ENCODE data around the gene ALG5. TPM values are rescaled to one million over a fixed set of nuclear protein-coding genes. Genes with fewer than 3 reads are reported as not detected.

ALG5 gene
- total RNA-seq, 1 experiment from 2014 or later: 32.2 TPM

DNA sequence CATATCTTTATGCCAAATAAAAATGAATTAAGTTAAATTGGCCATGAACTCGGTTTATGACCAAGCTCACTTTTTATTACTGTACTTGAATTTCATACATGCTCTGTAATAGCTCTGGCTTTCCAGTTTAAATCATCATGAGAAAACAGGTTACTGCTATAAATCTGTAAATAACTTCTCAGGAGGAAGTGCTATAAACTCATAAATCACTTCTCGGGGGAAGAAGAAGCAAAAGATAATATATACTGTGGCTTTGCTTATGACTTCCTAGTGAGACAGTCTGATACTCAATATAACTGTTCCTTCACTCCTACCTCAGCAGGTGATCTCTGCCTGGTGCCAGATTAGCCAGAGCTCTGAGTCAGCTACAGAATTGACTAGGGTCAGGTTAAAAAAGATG is 47.9 kb upstream of the ALG5 start:
- Histone ChIP-seq H3K9me3 (ENCODE audit: control insufficient read depth in 1 of 2, insufficient read depth in 1 of 2, low read depth in 1 of 2, low read length in 2 of 2) (no peaks in the 10 kb centered on the region), H3K4me3 (replicated peaks in 1 of 2; ENCODE audit: low read depth in 1 of 2, low read length in 2 of 2) (no peak overlapping the region), H3K9me2 (ENCODE audit: insufficient read depth) (no peaks in the 10 kb centered on the region), H4K20me1 (ENCODE audit: insufficient read depth) (peaks cover 15% of the 10 kb centered on the region; the same call in 1 of the 2 replicates), H3K4me1 (ENCODE audit: control insufficient read depth in 1 of 2, insufficient read depth in 2 of 2, low read length in 2 of 2) (no peaks in the 10 kb centered on the region), H3K4me2 (ENCODE audit: low read length) (no peak overlapping the region), H3K27ac (ENCODE audit: low read depth, low read length) (no peak overlapping the region), H2AFZ (ENCODE audit: low read depth, low read length, poor library complexity, severe bottlenecking) (no peak overlapping the region), H3K79me2 (ENCODE audit: insufficient read depth, low read length) (peaks cover 63% of the 10 kb centered on the region), H3K36me3 (ENCODE audit: control insufficient read depth in 1 of 2, insufficient read depth in 2 of 2, low read length in 2 of 2) (peaks cover 23 to 51% of the 10 kb centered on the region in 2 experiments), H3K27me3 (ENCODE audit: insufficient read depth, low read length) (no peaks in the 10 kb centered on the region), H3K9ac (ENCODE audit: low read length) (no peak overlapping the region)
- RAD21 ChIA-PET (ENCODE audit: low non-redundant PET in 1 of 2, low total read pairs in 2 of 2, uncharacterized antibody in 2 of 2, unreplicated experiment in 2 of 2): no interaction called here
- TF ChIP-seq POLR2A (IDR thresholded peaks at IDR 0.05; ENCODE audit: borderline replicate concordance, extremely low read depth, insufficient read depth, insufficient read length) (no peak), ZFX (IDR thresholded peaks at IDR 0.05) (no peak), EGR1 (IDR thresholded peaks at IDR 0.05; ENCODE audit: low read depth) (no peak), SIN3A (IDR thresholded peaks at IDR 0.05; ENCODE audit: low read depth) (no peak), SP1 (IDR thresholded peaks at IDR 0.05; ENCODE audit: low read depth) (no peak), CEBPB (IDR thresholded peaks at IDR 0.05; ENCODE audit: low read depth) (no peak)
- DNase-seq (ENCODE audit: low read depth, low spot score) (no peak), ATAC-seq (no peak)
- no TSS peak for BruUV-seq (replicated peaks)
- POLR2A ChIA-PET: no interaction called here
- CTCF ChIA-PET: no interaction called here
- intact Hi-C loops (cut with micrococcal nuclease): loop anchor here (5.0 kb wide), 1 partner anchor 35 kb away; no protein-coding TSS in a partner anchor

- CTCF ChIA-PET: no interaction called here
- BruUV-seq (replicated peaks): no TSS peak
- Histone ChIP-seq H3K79me2 (ENCODE audit: insufficient read depth, low read length) (peaks cover 53% of the 10 kb centered on the region), H3K27ac (ENCODE audit: low read depth, low read length) (no peak overlapping the region), H3K9me2 (ENCODE audit: insufficient read depth) (no peaks in the 10 kb centered on the region), H3K9ac (ENCODE audit: low read length) (no peak overlapping the region), H2AFZ (ENCODE audit: low read depth, low read length, poor library complexity, severe bottlenecking) (no peak overlapping the region), H3K4me1 (ENCODE audit: control insufficient read depth in 1 of 2, insufficient read depth in 2 of 2, low read length in 2 of 2) (no peaks in the 10 kb centered on the region), H3K4me2 (ENCODE audit: low read length) (no peak overlapping the region), H4K20me1 (ENCODE audit: insufficient read depth) (peaks cover 10% of the 10 kb centered on the region; the same call in 1 of the 2 replicates), H3K4me3 (replicated peaks in 1 of 2; ENCODE audit: low read depth in 1 of 2, low read length in 2 of 2) (no peak overlapping the region), H3K36me3 (ENCODE audit: control insufficient read depth in 1 of 2, insufficient read depth in 2 of 2, low read length in 2 of 2) (peaks cover 27 to 57% of the 10 kb centered on the region in 2 experiments), H3K27me3 (ENCODE audit: insufficient read depth, low read length) (no peaks in the 10 kb centered on the region), H3K9me3 (ENCODE audit: control insufficient read depth in 1 of 2, insufficient read depth in 1 of 2, low read depth in 1 of 2, low read length in 2 of 2) (no peaks in the 10 kb centered on the region)
- POLR2A ChIA-PET: no interaction called here
- RAD21 ChIA-PET (ENCODE audit: low non-redundant PET in 1 of 2, low total read pairs in 2 of 2, uncharacterized antibody in 2 of 2, unreplicated experiment in 2 of 2): no interaction called here
- DNase-seq (ENCODE audit: low read depth, low spot score) (no peak), ATAC-seq (no peak)
- intact Hi-C loops (cut with micrococcal nuclease): loop anchor here (5.0 kb wide), 1 partner anchor 34 kb away; no protein-coding TSS in a partner anchor
- TF ChIP-seq EZH2 (IDR thresholded peaks at IDR 0.05) (no peak), RAD21 (IDR thresholded peaks at IDR 0.05; ENCODE audit: low read depth) (no peak), ZNF274 (IDR thresholded peaks at IDR 0.05; ENCODE audit: low read depth, low read length) (no peak), TCF7L2 (IDR thresholded peaks at IDR 0.05; ENCODE audit: borderline replicate concordance, extremely low read depth, insufficient read depth, insufficient read length) (no peak), CEBPB (IDR thresholded peaks at IDR 0.05; ENCODE audit: low read depth) (no peak), ELF1 (IDR thresholded peaks at IDR 0.05; ENCODE audit: borderline replicate concordance, low read depth) (no peak), YY1 (IDR thresholded peaks at IDR 0.05; ENCODE audit: extremely low read depth, insufficient replicate concordance, low read depth, low read length) (no peak), ATF3 (IDR thresholded peaks at IDR 0.05) (no peak), SP1 (IDR thresholded peaks at IDR 0.05; ENCODE audit: low read depth) (no peak), ZFX (IDR thresholded peaks at IDR 0.05) (no peak), JUND (IDR thresholded peaks at IDR 0.05) (no peak), EGR1 (IDR thresholded peaks at IDR 0.05; ENCODE audit: low read depth) (no peak), FOSL1 (IDR thresholded peaks at IDR 0.05; ENCODE audit: low read depth) (no peak), POLR2AphosphoS5 (IDR thresholded peaks at IDR 0.05; ENCODE audit: low read depth, low read length) (no peak), SIN3A (IDR thresholded peaks at IDR 0.05; ENCODE audit: low read depth) (no peak)
- TF ChIP-seq, protein P1, sequence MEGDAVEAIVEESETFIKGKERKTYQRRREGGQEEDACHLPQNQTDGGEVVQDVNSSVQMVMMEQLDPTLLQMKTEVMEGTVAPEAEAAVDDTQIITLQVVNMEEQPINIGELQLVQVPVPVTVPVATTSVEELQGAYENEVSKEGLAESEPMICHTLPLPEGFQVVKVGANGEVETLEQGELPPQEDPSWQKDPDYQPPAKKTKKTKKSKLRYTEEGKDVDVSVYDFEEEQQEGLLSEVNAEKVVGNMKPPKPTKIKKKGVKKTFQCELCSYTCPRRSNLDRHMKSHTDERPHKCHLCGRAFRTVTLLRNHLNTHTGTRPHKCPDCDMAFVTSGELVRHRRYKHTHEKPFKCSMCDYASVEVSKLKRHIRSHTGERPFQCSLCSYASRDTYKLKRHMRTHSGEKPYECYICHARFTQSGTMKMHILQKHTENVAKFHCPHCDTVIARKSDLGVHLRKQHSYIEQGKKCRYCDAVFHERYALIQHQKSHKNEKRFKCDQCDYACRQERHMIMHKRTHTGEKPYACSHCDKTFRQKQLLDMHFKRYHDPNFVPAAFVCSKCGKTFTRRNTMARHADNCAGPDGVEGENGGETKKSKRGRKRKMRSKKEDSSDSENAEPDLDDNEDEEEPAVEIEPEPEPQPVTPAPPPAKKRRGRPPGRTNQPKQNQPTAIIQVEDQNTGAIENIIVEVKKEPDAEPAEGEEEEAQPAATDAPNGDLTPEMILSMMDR (IDR thresholded peaks at IDR 0.05 in 2 of 3, conservative IDR thresholded peaks at IDR 0.05 in 1 of 3; ENCODE audit: borderline replicate concordance in 1 of 3, insufficient read depth in 1 of 3, low read depth in 2 of 3, low read length in 2 of 3): no peak
- TF ChIP-seq, protein P2, sequence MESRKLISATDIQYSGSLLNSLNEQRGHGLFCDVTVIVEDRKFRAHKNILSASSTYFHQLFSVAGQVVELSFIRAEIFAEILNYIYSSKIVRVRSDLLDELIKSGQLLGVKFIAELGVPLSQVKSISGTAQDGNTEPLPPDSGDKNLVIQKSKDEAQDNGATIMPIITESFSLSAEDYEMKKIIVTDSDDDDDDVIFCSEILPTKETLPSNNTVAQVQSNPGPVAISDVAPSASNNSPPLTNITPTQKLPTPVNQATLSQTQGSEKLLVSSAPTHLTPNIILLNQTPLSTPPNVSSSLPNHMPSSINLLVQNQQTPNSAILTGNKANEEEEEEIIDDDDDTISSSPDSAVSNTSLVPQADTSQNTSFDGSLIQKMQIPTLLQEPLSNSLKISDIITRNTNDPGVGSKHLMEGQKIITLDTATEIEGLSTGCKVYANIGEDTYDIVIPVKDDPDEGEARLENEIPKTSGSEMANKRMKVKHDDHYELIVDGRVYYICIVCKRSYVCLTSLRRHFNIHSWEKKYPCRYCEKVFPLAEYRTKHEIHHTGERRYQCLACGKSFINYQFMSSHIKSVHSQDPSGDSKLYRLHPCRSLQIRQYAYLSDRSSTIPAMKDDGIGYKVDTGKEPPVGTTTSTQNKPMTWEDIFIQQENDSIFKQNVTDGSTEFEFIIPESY (IDR thresholded peaks at IDR 0.05; ENCODE audit: extremely low read depth, insufficient replicate concordance, low read length): no peak
These were observed 46.9 kb upstream of the ALG5 start for GRCh38 chr13:37046062-37046461.
